ENCODE measurements around the gene TMEM120B.

The TMEM120B gene

GRCh38 chr12:121793838-121794533 is 81.4 kb downstream of the TMEM120B start:
- peak; percentile 91 for DNase-seq

GRCh38 chr12:121794534-121795033 is 82.0 kb downstream of the TMEM120B start:
- no peak for DNase-seq

- peak; percentile 82 for DNase-seq
Observed at GRCh38 chr12:121795034-121795968, 82.7 kb downstream of the TMEM120B start.

- peak; percentile 41 for DNase-seq
Observed at GRCh38 chr12:121796855-121797751, 84.6 kb downstream of the TMEM120B start.

- DNase-seq, result no peak
Observed at GRCh38 chr12:121797937-121798786, 85.6 kb downstream of the TMEM120B start.

GRCh38 chr12:121798787-121799155 is 86.2 kb downstream of the TMEM120B start:
- no peak for DNase-seq

- peak; percentile 92 for DNase-seq
Observed at GRCh38 chr12:121799156-121799841, 86.7 kb downstream of the TMEM120B start.

- peak; percentile 96 for DNase-seq
Observed at GRCh38 chr12:121799842-121800693, 87.5 kb downstream of the TMEM120B start.

- peak; percentile 89 for DNase-seq
Observed at GRCh38 chr12:121800694-121801594, 88.4 kb downstream of the TMEM120B start.

GRCh38 chr12:121801595-121802484 is 89.3 kb downstream of the TMEM120B start:
- DNase-seq, result peak; percentile 60

GRCh38 chr12:121802485-121802842 is 89.9 kb downstream of the TMEM120B start:
- no peak for DNase-seq

GRCh38 chr12:121802843-121803698 is 90.5 kb downstream of the TMEM120B start:
- DNase-seq, result peak; percentile 96

GRCh38 chr12:121803861-121804416 is 91.4 kb downstream of the TMEM120B start, which contains the start of gene SETD1B:
Gene SETD1B, plus strand, starts transcription at chr12:121804009. Its CDS starts 729 bp downstream, at chr12:121804738.
- DNase-seq, result peak; percentile 75

- DNase-seq, result no peak
Observed at GRCh38 chr12:121804417-121805111, 92.0 kb downstream of the TMEM120B start.

- DNase-seq, result peak; percentile 40
Observed at GRCh38 chr12:121805171-121806008, 92.8 kb downstream of the TMEM120B start.
